Activated CD8-positive, alpha-beta memory T cell treated with anti-CD3 and anti-CD28 coated beads for 4 hours (primary cell): Measurements from ENCODE around the gene C1QC.
"Not testable (repeated sequence)": the region's sequence is repeated elsewhere in the genome, so short reads cannot be mapped to it uniquely, and the experiment has no call there.

Source experiments
- DNase-seq, 2 donors: peaks; one replicate each; pipeline ENCODE4 v3.0.0-alpha.2; 2020; ENCODE audit warnings: low read depth in 2 of 2

Gene C1QC

GRCh38 chr1:22650089-22650693 lies 6.8 kb downstream of the C1QC start:
- DNase-seq = no peak

GRCh38 chr1:22651941-22652856 lies 8.8 kb downstream of the C1QC start:
- no peak for DNase-seq

- no peak for DNase-seq
These were observed 9.5 kb downstream of the C1QC start, which contains the start of gene C1QB for GRCh38 chr1:22652881-22653316. C1QB (plus strand) TSS chr1:22653236; CDS start chr1:22659463, 6,227 bp downstream.

- no peak for DNase-seq
These were observed 11.3 kb downstream of the C1QC start for GRCh38 chr1:22654692-22655091.

GRCh38 chr1:22658385-22659163 lies 15.1 kb downstream of the C1QC start:
- no peak for DNase-seq

GRCh38 chr1:22660716-22661241 lies 17.3 kb downstream of the C1QC start:
- no peak for DNase-seq

GRCh38 chr1:22661880-22662279 lies 18.4 kb downstream of the C1QC start:
- no peak for DNase-seq

GRCh38 chr1:22662318-22662717 lies 18.9 kb downstream of the C1QC start:
- DNase-seq = no peak

GRCh38 chr1:22662986-22663408 lies 19.6 kb downstream of the C1QC start:
- no peak for DNase-seq

GRCh38 chr1:22665752-22666151 lies 22.3 kb downstream of the C1QC start:
- no peak for DNase-seq

GRCh38 chr1:22666412-22666811 lies 23.0 kb downstream of the C1QC start:
- DNase-seq = no peak

- DNase-seq = not testable (repeated sequence)
These were observed 25.4 kb downstream of the C1QC start for GRCh38 chr1:22668840-22669239.

GRCh38 chr1:22670352-22670975 lies 27.0 kb downstream of the C1QC start:
- no peak for DNase-seq

GRCh38 chr1:22671999-22672398 lies 28.6 kb downstream of the C1QC start:
- DNase-seq = no peak

- DNase-seq = no peak
These were observed 30.3 kb downstream of the C1QC start for GRCh38 chr1:22673486-22674409.

GRCh38 chr1:22674410-22674749 lies 30.9 kb downstream of the C1QC start:
- no peak for DNase-seq

- DNase-seq = not testable (repeated sequence)
These were observed 32.7 kb downstream of the C1QC start for GRCh38 chr1:22676151-22676550.

GRCh38 chr1:22676916-22677583 lies 33.6 kb downstream of the C1QC start:
- DNase-seq = no peak

- no peak for DNase-seq
These were observed 34.8 kb downstream of the C1QC start for GRCh38 chr1:22677931-22678896.
